ENCODE data around the gene TMC1.
"Not testable (repeated sequence)": the region's sequence is repeated elsewhere in the genome, so short reads cannot be mapped to it uniquely, and the experiment has no call there.

TMC1 gene

DNA sequence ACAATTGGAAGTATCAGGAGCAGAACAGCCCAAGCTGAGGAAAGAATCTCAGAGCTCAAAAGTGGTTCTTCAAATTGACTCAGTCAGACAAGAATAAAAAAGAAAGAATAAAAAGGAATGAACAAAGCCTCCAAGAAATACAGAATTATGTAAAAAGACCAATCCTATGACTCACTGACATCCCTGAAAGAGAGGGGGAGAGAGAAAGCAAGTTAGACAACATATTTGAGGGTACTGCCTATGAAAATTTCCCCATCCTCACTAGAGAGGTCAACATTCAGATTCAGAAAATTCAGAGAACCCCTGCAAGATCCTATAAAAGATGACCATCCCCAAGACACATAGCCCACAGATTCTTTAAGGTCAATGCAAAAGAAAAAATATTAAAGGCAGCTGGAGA is 258.2 kb downstream of the TMC1 start:
- DNase-seq: no peak

DNA sequence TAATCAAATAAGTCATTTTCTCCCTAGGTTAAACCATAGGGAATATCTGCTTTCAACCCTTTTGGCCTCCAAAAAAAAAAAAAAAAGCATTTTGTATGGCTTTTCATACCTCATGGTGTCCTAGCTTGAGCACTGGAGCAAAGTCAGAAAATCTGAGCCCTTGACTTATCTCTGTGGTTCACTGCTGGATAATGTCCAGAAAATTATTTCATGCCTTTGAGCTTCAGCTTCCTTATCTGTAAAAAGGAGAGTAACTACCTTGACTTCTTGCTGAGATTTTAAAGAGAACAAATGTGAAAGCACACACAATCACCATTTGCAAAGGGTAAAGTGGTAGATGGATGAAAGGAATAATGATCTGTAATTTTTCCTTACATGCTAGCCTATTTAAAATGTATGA is 265.5 kb downstream of the TMC1 start:
- DNase-seq: no peak

DNA sequence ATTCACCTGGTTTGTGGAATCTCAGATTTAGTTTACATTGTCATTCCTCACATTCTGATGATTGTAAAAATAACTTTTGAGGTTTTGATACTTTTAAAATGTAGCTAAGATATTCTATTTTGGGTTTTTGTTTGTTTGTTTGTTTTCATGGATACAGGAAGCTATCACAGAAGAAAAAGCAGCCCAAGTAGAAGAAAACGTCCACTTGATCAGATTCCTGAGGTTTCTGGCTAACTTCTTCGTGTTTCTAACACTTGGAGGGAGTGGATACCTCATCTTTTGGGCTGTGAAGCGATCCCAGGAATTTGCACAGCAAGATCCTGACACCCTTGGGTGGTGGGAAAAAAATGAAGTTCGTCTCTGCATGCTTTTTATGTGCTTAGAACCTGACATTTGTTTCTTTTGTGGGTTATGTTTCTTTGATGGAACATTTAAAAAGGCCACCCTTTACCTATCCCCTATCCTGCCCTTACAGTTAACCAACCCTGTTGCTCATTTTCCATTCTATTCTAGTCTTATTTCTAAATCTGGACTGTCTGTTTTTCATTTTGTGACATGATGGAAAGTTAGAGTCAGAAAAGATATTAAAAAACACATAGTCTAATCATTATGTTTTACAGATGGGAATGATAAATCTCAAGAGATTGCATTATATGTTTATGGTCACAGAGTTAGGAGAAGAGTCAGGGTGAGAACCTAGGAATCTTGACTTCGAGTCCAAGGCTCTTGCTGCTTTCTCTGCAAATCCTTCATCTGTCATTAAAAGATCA is 267.7 kb downstream of the TMC1 start:
- no peak for DNase-seq

DNA sequence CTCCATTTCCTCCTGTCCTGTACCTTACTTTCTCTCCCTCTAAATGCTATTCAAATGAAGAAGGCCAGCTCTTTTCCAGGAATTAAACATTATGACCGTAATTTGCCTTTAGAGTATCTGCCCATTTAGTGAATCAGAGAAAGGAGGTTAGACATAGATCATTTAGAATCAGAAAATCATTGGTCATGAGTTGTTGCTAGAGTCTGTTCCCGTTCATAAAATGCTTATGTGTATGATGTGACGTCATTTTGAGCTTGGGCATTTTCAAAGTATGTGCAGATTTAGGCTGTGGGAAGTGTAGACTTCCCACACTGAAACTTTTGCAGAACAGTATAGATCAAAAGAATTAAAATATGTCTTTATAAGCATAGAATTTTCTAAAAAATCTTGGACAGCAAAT is 268.5 kb downstream of the TMC1 start:
- no peak for DNase-seq

- DNase-seq: no peak
These were observed 269.6 kb downstream of the TMC1 start for GRCh38 chr9:72790989-72791388.

- DNase-seq: no peak
These were observed 270.0 kb downstream of the TMC1 start for GRCh38 chr9:72791436-72791835.

- DNase-seq: no peak
These were observed 273.5 kb downstream of the TMC1 start for GRCh38 chr9:72794946-72795345.

- no peak for DNase-seq
These were observed 279.1 kb downstream of the TMC1 start for GRCh38 chr9:72800328-72800994.

GRCh38 chr9:72805238-72805637 is 283.8 kb downstream of the TMC1 start:
- no peak for DNase-seq

DNA sequence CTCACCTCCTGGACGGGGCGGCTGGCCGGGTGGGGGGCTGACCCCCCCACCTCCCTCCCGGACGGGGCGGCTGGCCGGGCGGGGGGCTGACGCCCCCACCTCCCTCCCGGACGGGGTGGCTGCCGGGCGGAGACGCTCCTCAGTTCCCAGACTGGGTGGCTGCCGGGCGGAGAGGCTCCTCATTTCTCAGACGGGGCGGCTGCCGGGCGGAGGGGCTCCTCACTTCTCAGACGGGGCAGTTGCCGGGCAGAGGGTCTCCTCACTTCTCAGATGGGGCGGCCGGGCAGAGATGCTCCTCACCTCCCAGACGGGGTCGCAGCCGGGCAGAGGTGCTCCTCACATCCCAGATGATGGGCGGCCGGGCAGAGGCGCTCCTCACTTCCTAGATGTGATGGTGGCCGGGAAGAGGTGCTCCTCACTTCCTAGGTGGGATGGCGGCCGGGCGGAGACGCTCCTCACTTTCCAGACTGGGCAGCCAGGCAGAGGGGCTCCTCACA is 285.0 kb downstream of the TMC1 start:
- not testable (repeated sequence) for DNase-seq

GRCh38 chr9:72807765-72808445 is 286.5 kb downstream of the TMC1 start:
- DNase-seq: no peak

DNA sequence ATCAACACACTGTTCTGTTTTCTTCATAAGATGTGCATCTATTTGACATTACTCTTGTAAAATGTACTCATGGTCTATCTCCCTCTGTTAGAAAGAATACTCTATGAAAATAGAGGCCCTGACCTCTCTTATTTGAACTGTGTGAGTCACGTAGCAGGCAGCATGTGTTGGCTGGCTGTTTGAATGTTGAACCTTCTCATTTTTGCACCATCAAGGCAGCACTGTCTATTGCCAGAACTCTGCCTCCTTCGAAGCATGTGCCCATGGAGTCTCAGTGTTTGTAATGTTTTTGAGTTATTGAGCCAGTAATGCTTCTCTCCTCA is 287.0 kb downstream of the TMC1 start:
- no peak for DNase-seq

- no peak for DNase-seq
These were observed 288.2 kb downstream of the TMC1 start for GRCh38 chr9:72809586-72809985.

DNA sequence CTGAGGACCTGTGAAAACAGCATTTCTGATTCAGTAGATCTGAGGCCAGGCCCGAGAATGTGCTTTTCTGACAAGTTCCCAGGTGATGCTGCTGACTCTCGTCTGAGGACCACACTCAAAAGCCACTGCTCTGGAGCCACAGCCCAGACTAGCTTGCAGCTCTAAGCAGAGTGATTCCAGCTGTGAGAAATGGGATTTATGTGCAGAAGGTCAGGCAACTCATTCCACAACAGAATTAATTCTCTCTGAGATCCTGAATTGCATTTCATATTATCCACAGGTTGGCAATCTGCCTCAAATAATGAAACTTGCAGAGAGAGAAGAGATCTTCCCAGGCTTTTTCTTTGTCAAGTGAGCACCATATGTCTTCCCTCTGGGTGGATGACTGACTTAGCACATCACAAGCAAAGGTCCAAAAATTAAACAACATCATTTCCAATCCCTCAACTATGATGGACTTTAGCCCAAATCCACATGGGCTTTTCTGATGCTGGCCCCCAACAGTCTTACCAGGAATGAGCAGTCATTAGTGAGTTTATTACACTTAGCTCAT is 291.2 kb downstream of the TMC1 start:
- DNase-seq: no peak

- no peak for DNase-seq
These were observed 292.1 kb downstream of the TMC1 start for GRCh38 chr9:72813544-72813943.

GRCh38 chr9:72814083-72814597 is 292.7 kb downstream of the TMC1 start:
- no peak for DNase-seq

DNA sequence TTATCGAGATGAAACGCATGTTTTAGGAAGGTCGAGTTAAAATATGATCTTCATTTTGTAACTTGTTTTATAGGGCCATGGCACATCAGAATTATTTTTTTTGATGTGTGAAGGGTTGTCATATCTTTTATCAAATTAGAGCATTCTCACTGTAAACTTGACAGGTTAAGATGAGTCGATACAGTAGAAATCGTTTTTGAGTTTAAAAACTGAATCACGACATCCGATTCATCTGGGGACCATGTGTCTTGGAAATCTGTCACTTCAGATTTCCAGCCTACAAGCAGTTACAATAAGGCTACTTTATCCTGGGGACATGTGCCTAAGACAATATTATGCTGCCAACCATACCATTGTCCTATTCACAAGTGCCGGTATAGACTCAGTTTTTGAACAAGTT is 295.3 kb downstream of the TMC1 start:
- DNase-seq: no peak

DNA sequence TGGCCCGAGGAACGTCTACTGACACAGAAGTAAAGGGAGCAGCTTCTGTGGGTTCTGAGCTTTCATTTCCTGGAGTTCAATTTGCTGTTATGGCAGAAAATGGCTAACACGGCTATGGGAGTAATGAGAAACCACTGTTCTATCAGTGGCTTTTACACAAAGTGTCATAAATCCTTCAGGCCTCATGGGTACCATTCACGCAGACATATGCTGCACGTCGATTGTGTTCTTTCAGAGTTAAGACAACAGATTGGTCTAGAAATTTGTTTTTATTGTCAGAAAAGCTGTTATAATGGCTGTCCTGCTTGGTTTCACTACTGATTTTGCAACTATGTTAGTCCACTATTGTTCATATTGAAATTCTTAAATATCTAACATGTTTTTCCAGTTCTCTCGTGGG is 296.0 kb downstream of the TMC1 start:
- no peak for DNase-seq

DNA sequence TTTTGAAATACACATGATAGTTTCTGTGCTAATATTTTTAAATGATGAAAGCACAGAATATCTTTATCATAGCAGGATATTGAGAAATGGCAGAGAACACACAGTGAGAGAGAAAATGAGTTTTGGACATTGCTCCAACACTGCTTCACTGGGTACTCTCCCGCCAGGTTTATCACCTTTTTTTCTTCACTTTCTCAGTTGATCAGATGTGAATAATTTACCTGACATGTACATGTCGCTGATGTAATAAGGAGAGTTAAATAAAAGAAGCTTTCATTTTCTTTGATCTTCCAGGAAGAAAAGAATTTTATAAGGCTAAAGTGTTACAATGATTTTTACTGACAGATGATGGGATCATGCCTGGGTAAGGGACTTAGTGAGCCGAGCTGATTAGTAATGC is 297.0 kb downstream of the TMC1 start:
- DNase-seq: no peak

GRCh38 chr9:72823971-72824370 is 302.6 kb downstream of the TMC1 start:
- no peak for DNase-seq

GRCh38 chr9:72826996-72827949 is 305.9 kb downstream of the TMC1 start:
- no peak for DNase-seq
